ENCODE results near the gene PPP2R5E. TPM values are rescaled to one million over a fixed set of nuclear protein-coding genes. Genes with fewer than 3 reads are reported as not detected.

Gene PPP2R5E
- total and polyA plus RNA-seq, 10 of the 15 experiments (the other 5 are each of a cell fraction or from before 2014, with no cell fraction given), result 11.4 to 56.2 (median 22.7) TPM

- intact Hi-C loops (cut with micrococcal nuclease; ENCODE audit: unreplicated experiment) (no loop called here), in situ Hi-C loops (cut with MboI) (no loop called here)
- ATAC-seq (peak; percentile 86), FAIRE-seq (peak; percentile 82), DNase-seq (ENCODE audit: low read depth, low spot score) (peak; percentile 66)
- peaks cover 0 to 1% of the 10 kb centered on the region in 2 experiments; a peak in 1 of 4 replicates for H3K36me3 ChIP-seq (ENCODE audit: control insufficient read depth in 2 of 2, insufficient read depth in 2 of 2, low read length in 1 of 2)
- WGBS (ENCODE audit: insufficient coverage, insufficient replicate concordance, low lambda C conversion rate, missing lambda C conversion rate), result 2% methylated on average over 5 of the region's 5 CpGs
- H3K79me2 ChIP-seq (ENCODE audit: control insufficient read depth, insufficient read depth, low read length), result peaks cover 80% of the 10 kb centered on the region
- POLR2A ChIA-PET, result interaction anchor here (1.0 to 1.1 kb wide), 2 partner anchors 17 to 38 kb away, joined by 4 to 7 read pairs; no protein-coding TSS in a partner anchor
- H3K4me2 ChIP-seq (ENCODE audit: control insufficient read depth, insufficient read depth), result peak overlapping the region; percentile 28
- H3K27me3 ChIP-seq (replicated peaks in 1 of 2; ENCODE audit: control insufficient read depth in 2 of 2, insufficient read depth in 2 of 2, low read length in 1 of 2), result no peaks in the 10 kb centered on the region
- RAD21 ChIA-PET (ENCODE audit: unreplicated experiment), result interaction anchor here (0.6 to 1.9 kb wide), 4 partner anchors 17 to 116 kb away, joined by 3 to 4 read pairs (median 3); no protein-coding TSS in a partner anchor
- no peak overlapping the region for H2AFZ ChIP-seq (ENCODE audit: control insufficient read depth, low read depth, low read length)
- BruUV-seq (replicated peaks), result no TSS peak
- H3K4me3 ChIP-seq, result no peak overlapping the region
- no peaks in the 10 kb centered on the region; the same call in 2 of the 3 replicates for H3K9me3 ChIP-seq (replicated peaks; ENCODE audit: control insufficient read depth, insufficient read depth, low read length)
- CTCF ChIA-PET, result interaction anchor here (0.5 to 4.1 kb wide), 6 partner anchors 9 to 197 kb away, joined by 3 to 15 read pairs (median 4); no protein-coding TSS in a partner anchor
- H3K9ac ChIP-seq (ENCODE audit: control insufficient read depth, insufficient read depth, low read length), result no peak overlapping the region
- SMC1A ChIA-PET (ENCODE audit: uncharacterized antibody, unreplicated experiment), result interaction anchor here (1.3 to 4.4 kb wide), 9 partner anchors 18 to 53 kb away, joined by 3 to 23 read pairs (median 7); partner anchors contain the start of gene PPP2R5E
- H3K4me1 ChIP-seq (ENCODE audit: control insufficient read depth, insufficient read depth, low read length), result peaks cover 14% of the 10 kb centered on the region
- H4K20me1 ChIP-seq (ENCODE audit: control insufficient read depth, insufficient read depth), result no peaks in the 10 kb centered on the region
- H3K27ac ChIP-seq (ENCODE audit: control insufficient read depth, insufficient read depth), result peak overlapping the region; percentile 5
- TF ChIP-seq TCF7 (IDR thresholded peaks at IDR 0.05; ENCODE audit: borderline replicate concordance) (no peak), YY1 (IDR thresholded peaks at IDR 0.05; ENCODE audit: low read depth, low read length) (no peak), BMI1 (IDR thresholded peaks at IDR 0.05; ENCODE audit: borderline replicate concordance) (no peak), ATF2 (IDR thresholded peaks at IDR 0.05; ENCODE audit: low read length) (peak; percentile 45), RELA (IDR thresholded peaks at IDR 0.05; ENCODE audit: borderline replicate concordance, partially characterized antibody) (no peak), CBFB (IDR thresholded peaks at IDR 0.05; ENCODE audit: low read depth) (peak; percentile 51; the same call in 1 of the 2 replicates), ATF7 (IDR thresholded peaks at IDR 0.05; ENCODE audit: low read depth) (0 out of 2 replicates have a peak, but pooled peaks have one; percentile 62), BHLHE40 (IDR thresholded peaks at IDR 0.05; ENCODE audit: borderline replicate concordance in 1 of 2, low read depth in 2 of 2, low read length in 1 of 2) (peak in 1 of 2 experiments; percentile 18; a peak in 1 of 4 replicates), SMAD1 (IDR thresholded peaks at IDR 0.05; ENCODE audit: low read depth, partially characterized antibody) (no peak), CREB1 (IDR thresholded peaks at IDR 0.05; ENCODE audit: low read depth) (peak; percentile 70), ZNF384 (IDR thresholded peaks at IDR 0.05; ENCODE audit: borderline replicate concordance, low read depth, low read length) (no peak), RUNX3 (IDR thresholded peaks at IDR 0.05; ENCODE audit: low read length) (peak; percentile 94), NFIC (IDR thresholded peaks at IDR 0.05; ENCODE audit: low read depth, low read length) (0 out of 2 replicates have a peak, but pooled peaks have one; percentile 28), ZNF687 (IDR thresholded peaks at IDR 0.05) (0 out of 2 replicates have a peak, but pooled peaks have one; percentile 26), POLR2AphosphoS2 (IDR thresholded peaks at IDR 0.05; ENCODE audit: low read depth, low read length) (no peak), MTA3 (IDR thresholded peaks at IDR 0.05; ENCODE audit: borderline replicate concordance, low read length) (no peak), MTA2 (IDR thresholded peaks at IDR 0.05; ENCODE audit: low read depth) (peak; percentile 14; the same call in 1 of the 2 replicates), POU2F2 (IDR thresholded peaks at IDR 0.05; ENCODE audit: borderline replicate concordance, low read depth, low read length) (peak; percentile 54; the same call in 1 of the 3 replicates), EED (IDR thresholded peaks at IDR 0.05; ENCODE audit: low read depth) (no peak), JUNB (IDR thresholded peaks at IDR 0.05) (peak; percentile 35; the same call in 1 of the 2 replicates)
Measured at GRCh38 chr14:63510538-63510937, 32.6 kb downstream of the PPP2R5E start.

All from GM12878 (cell line).